C4-2B (cell line): ENCODE results near the gene ADCY1.

Experiments
- ZFX ChIP-seq: fragments of 450-650 bp; IDR thresholded peaks from 2 replicates; pipeline ENCODE4 v1.6.1; 2017
- TF ChIP-seq, protein P1 (sequence below): fragments of 450-650 bp; conservative IDR thresholded peaks from 2 replicates; pipeline ENCODE4 v1.5.1; 2017; ENCODE audit warnings: mild to moderate bottlenecking

DNA sequence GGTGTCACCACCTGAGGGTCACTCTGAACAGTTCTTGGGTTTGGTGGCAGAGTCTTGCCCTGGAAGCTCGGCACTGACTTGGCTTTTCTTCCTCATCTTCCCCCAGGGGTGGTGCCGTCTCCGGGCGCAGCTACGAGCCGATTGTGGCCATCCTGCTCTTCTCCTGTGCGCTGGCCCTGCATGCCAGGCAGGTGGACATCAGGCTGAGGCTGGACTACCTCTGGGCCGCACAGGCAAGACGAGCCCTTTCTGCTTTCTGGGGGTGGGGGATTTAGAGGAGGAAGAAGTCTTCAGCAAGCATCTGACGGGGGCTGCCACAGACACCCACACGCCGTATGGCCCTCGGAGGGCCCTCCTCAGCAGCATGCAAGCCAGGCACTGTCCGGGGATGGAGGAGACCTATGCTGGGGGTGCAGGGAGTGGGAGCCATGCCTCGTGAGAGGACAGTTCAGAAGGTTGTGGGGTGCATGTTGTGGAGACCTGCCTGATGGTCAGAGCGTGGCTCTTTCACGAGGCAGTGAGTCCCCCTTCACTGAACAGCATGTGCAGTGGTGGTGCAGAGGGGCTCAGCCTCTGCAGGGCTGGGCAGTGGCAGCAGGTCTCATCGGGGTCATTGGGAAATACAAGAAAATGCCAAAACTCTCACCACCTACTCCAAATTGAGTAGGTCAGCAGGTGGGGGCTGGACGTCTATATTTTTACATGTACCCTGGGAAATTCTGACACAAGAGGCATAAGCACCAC, 112.4 kb downstream of the ADCY1 start:
- TF ChIP-seq, protein P1, sequence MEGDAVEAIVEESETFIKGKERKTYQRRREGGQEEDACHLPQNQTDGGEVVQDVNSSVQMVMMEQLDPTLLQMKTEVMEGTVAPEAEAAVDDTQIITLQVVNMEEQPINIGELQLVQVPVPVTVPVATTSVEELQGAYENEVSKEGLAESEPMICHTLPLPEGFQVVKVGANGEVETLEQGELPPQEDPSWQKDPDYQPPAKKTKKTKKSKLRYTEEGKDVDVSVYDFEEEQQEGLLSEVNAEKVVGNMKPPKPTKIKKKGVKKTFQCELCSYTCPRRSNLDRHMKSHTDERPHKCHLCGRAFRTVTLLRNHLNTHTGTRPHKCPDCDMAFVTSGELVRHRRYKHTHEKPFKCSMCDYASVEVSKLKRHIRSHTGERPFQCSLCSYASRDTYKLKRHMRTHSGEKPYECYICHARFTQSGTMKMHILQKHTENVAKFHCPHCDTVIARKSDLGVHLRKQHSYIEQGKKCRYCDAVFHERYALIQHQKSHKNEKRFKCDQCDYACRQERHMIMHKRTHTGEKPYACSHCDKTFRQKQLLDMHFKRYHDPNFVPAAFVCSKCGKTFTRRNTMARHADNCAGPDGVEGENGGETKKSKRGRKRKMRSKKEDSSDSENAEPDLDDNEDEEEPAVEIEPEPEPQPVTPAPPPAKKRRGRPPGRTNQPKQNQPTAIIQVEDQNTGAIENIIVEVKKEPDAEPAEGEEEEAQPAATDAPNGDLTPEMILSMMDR = no peak
- no peak for TF ChIP-seq ZFX
